HG03103 (cell line): ENCODE results near the gene ALKAL2.

Experiments used
- ATAC-seq: cut with Tn5 transposase; IDR thresholded peaks from one replicate; pipeline ENCODE4 v1.9.1; 2021; ENCODE audit warnings: low read depth; ENCODE audit not compliant: unreplicated experiment

The ALKAL2 gene

DNA sequence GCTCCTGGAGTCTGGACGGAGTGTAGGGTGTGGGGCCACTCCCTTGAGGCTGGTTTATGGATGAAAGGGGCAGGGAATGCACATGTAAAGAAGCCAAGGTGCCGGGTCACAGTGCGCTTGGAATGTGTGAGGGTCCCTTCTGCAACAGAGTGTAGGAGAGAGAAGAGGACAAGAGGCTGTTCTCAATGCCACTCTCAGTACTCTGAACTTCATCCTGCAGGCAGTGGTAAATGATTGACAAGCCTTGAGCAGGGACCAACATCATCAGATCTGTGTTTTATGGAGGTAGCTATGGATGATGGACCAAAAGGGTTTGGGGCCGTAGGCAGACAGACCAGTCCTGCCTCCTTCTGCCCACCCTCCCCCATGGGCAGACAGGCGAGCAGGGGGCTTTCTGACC, 7.2 kb upstream of the ALKAL2 start:
- ATAC-seq, result no peak

DNA sequence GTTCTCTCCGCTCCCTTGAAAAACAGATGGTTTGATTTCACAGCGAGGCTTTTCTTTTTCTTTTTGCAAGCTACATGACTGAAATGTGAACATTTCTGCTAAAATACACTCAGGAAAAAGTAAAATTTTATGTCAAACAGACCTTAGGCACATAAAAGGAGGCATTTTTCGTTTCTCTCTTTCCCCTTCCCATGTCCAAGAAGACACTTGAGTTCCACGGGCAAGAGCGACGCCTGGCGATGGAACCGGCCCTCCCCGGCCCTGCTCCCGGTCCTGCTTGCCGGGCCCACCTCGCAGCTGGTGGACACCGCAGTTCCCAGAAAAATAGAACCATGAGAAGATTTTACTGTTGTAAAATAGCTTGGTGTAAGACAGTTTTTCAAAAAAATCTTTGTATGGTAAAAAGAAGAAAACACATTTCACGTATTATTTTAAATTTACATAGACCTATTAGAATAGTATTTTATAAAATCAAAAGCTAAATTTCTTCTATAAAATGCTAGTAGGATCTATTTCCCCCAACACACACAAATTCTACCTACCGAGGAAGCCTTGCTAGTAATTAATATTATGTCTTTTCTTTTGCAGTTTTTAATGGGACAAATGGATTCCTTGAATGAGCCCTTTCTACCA, 2.3 kb upstream of the ALKAL2 start:
- no peak for ATAC-seq

DNA sequence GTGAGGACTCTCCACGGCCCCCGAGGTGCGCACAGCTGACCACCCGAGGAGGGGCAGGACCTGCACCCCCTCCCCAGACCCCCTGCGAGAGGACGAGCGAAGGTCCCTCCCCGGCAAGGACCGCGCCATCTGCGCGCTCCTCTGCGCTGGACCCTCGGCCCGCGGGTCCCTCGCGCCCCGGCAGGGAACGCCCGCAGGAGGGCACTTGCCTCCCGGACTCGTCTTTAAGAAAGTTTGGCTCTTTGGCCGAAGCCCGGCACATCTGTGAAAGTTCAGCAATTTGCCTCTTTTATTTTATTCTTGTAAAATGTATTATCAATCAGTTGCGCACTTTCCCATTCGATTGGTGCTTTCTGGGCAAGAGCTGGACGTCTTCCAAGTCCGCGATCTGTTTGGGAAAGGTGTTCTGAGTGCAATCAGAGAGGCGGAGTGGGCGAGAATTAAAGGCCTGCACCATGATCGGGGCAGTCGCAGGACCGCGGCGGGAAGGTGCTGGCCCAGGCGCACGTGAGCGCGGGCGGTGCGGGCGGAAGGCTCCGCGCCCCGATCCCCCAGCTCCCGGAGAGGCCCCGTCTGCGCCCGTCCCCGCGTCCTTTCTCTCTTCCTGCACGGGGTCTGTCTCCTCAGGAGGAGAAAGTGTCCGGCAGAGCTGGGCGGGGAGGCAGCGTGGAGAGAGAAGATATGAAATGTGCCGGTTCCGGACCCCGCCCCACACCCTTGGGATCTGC, 1.6 kb upstream of the ALKAL2 start:
- ATAC-seq, result no peak

DNA sequence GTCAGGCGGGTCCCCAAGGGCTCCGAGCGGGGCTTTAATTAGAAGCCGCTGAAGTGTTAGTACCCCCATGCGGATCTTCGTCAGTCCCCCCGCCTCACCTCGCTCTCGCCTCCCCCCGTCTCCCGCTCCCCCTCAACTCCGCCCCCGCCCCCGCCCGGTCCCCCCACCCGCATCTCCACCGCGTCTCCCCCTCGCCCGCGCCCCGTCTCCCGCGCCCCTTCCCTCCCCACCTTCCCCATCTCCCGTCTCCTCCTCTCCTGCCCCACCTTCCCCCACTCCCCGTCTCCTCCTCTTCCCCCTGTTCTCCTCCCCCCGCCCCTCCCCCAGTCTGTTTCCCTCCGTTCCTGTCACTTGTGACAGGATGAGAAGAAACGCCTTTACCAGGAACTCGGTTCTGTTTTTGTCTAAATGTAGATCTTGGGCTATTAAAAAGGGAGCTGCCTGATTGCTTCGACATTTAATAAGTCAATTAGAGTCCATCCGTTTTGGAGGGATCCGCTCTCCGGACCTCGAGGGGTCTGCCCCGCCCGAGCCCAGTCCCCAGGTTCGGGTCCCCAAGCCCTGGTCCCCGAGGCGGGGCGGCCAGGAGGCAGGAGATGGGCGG, 969 bp upstream of the ALKAL2 start:
- no peak for ATAC-seq

DNA sequence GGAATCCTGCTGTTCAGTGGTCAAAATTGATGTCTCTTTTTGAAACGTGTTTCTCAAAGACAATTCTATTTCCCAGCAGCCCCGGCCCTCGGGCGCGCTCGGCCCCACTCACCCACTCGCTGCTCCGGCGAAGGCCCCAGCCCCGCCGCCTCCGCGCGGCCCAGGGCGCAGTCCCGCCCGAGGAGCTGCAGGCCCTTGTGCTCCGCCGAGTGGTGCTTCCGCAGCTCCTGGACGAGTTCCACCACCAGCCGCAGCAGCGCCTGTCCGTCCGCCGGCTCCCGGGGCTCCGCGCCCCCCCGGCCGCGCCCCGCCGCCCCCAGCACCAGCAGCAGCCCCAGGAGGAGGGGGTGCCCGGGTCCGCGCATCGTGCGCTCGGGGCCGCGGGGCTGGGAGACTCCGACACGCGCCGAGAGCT, 413 bp downstream of the ALKAL2 start:
- peak; percentile 44 for ATAC-seq

DNA sequence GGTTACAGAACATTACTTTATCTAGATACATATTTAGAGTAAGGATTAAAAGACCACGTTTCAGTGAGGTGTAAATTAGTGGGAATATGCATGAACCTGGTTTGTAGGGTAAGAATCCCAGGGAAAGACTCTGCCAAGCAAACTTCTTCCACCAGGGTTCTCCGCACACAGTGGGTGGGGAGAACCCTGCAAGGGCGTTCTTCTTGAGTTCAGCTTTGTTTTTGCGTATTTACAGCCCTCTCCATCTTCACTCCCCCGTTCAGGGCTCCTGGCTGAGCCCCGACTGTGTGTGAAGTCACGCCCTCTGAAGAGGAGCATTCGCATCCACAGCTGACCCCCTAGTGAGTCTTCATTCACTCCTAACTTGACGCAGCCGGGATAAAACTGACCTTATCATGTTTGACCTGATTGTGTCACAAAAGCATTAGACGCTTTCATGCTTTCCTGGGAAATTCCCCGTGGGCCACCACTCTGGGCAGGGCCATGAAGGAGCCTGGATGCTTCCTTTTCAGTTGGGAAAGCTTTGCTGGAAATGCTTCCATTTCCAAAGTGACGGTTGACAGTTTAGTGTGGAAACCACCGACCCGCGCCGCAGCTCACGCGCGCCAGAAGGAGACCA, 1.0 kb downstream of the ALKAL2 start:
- ATAC-seq, result no peak

DNA sequence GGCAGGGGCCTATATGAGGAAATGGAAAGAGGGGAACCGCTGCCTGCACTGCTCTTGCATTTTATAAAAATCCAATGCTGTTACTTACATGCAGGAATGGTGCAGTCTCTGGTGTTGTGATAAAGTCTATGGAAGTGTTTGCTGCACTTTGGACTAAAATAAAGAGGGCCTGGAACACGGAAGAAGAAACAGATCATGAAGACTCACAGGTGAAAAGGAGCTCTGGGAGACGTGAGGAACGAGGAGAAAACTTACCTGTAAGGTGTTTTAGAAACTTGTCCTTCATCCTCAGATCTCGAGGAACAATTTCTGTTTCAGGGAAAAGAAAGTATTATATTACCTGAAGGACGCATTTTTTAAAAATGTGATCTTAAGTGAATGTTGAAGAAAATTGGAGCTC, 1.9 kb downstream of the ALKAL2 start:
- no peak for ATAC-seq

DNA sequence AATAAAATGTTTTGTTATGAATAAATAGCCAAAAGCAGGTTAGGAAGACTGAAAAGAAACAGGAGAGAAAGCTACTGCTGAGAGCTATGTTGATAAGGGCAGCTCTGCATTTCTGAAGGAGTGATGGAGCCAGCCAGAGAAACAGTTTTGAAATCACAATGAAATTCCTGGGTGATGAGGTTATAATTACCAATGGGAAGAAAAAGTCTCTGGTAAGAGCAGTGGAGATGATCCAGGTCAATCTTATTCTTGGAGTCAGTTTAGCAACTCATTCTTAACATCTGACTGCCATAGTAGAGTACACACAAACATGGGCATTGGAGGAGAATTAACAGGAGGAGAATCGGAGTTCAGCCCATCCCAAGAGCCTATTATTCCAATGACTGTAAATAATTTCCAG, 2.4 kb downstream of the ALKAL2 start:
- no peak for ATAC-seq

DNA sequence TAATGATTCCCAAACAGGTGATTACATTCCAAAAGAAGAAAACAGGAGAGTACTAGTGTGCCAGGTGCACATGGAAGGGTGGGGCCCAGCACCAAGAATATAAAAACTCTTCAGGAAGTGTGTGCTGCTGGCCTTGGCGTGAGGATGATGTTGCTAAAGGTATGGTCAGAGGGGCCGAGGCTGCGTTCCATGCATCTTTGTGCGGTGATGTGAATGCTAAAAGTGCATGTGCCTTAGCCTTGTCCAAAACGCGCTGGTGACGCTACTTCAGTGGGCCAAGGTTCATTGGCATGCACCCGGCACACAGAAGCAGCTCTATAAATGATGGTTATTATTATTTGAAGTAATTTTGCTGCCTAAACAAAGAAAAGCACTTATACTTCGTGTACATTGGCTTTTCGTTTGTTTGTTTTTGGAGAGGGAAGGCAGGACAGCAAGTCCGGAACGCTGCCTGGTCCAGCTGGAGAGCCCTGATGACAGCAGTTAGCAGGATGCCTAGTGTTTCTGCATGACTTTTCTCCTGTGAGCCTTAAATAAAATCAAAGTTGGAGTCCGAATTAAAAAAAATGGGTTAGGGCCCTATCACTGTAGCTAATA, 2.9 kb downstream of the ALKAL2 start:
- no peak for ATAC-seq

DNA sequence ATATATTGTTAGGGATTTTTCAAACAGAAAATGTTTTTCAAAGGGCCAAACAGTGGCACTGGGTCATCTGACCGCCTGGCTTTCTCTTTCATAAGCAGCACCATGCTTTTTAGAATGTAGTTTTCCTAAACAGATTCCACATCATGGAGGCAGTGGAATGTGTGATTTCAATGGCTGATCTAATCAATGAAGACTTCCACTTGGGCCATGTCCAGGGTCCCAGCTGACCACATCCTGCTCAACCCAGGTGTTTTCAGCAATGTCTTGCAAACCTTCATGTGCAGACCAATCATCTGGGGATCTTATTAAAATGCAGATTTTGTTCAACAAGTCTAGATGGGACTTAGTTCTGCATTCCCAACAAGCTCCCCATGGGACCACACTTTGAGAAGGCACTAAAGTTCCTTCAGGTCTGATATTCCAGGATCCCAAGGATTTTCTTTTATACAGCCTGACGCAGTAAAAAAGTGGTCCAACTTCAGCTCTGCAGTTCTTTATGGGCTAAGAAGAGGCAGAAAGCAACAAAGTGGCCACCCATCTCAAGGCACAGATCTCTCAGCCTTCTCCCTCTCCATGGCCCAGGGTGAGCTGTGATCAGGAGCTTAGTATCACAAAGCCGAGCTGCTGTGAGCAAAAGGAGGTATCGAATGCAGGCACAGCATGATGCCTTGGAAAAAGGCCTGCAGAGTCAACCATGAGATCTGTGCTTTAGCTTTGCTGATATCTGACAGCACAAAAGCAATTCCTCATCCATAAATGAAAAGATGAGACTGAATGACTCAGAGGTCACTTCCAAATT, 3.7 kb downstream of the ALKAL2 start:
- ATAC-seq, result no peak

DNA sequence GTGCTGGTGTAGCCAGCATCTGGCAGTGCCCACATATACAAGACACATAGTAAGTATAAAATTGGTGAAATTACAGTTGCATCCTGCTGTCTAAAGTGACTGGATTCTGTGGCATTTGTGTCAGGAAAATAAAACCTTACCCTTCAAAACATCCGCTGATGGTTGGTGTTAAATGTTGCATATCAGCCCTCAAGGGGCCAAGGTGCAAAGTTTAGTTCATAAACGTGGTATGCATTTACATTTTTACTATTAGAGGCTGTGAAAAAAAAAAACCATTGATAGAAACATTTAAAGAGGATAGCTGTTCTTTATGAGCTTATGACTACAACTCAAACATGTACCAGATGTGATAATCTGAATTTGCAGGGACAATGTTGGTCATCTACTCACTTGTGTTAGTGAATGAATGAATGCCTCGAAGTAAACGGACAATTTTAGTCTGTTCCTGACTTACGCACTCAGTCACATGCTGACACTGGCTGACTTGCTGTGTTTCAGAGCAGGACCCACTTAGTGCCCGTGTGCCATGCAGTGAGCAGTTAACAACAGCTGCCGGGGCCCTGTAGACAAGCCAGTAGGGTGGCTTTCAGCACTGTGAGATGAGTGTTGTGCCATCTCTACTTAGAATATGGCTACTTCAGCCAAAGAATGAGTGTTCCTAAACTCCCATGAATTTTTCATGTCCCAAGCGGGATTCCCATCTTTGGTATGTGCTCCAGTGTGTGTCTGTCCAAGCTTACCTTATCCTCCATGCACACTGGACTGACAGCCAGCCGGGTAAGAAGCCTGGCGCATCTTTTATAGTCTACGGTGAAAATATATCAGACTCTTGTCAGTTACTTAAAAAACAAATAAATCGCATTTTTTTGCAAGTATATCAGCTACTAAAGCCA, 5.3 kb downstream of the ALKAL2 start:
- no peak for ATAC-seq

DNA sequence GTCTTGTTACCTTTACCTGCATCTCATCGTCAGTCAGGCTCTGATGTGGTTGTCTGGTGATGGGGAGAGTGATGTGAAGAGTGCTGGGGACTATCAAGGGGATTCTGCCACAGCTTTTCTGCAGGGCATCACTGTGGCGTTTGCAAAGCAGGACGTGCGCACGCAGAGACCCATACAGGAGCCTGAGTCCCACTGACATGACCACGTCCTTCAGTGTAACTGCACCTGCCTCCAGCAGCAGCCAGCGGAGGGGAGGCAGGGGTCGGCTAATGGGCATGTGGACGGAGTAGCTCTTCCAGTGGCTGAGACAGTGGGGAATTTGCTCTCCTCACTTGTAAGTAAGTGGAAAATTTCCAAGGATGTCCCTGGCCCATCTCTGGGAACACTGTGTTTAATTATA, 6.5 kb downstream of the ALKAL2 start:
- ATAC-seq, result no peak

DNA sequence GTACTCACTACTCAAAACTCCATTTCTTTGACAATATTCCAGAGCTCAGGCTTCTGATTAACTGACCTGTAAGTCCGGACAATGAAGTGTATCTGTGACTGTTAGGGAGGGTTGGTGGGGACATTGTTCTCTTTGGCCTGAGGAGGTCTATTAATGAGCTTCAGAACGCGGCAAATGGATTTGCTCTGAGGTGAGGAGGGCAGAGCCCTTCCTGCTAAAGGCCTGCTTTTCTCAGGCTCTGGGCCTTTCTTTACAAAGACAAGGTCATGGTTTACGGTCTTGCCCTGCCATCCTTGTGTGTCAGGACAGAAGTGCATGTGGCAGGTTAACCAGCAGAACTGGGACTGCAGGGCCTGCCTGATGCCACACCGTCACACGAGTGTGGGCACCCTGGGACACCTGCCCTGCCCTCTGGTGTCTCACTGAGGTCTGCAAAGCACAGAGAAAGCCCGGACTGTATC, 7.2 kb downstream of the ALKAL2 start:
- no peak for ATAC-seq

DNA sequence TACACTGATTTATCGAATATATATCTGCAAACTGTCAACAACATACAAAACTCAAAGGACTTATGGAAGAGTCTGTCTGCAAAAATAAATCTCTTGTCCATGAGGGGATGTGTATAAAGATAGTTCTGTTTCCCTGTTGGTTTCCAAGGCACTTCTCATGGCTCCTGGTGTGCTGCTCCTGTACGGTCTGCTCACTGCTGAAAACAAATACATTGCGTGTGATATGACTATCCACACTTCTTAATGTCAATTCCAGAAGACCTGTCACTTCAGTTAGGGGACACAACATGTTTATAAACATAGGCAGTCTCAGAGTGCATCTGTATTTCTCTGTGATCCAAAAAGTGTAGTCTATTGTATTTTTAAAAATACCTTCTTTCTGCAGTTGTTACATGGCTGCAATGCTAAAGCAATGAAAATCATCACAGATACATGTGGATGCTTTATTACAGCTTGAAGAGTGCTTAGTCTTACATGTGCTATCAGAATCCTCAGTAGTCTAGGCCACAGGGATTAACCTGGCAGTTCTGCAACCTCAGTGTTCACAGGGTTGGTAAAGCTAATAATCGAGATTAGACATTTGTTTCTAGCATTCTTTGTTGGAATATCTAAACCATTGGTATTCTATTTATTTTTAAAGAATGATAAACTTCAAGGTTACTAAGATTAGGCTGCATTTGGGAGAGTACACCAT, 7.8 kb downstream of the ALKAL2 start:
- ATAC-seq, result no peak

DNA sequence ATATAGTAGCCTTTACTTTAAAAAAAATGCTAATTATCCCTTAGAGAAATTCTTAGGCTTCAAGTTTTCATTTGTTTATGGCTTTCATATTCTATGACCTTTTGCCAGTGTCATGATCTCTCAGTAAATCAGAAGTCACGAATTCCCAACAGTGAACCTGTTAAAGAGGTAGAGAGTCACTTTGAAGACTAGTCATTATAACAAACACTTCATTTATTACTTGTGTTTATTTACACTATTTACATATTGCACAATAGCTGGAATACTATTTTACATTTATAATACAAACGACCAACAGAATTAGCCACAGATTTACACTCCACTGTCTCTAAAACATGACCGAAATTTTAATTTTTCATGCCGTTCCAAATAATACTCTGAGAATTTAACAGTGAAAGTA, 8.5 kb downstream of the ALKAL2 start:
- ATAC-seq, result no peak

DNA sequence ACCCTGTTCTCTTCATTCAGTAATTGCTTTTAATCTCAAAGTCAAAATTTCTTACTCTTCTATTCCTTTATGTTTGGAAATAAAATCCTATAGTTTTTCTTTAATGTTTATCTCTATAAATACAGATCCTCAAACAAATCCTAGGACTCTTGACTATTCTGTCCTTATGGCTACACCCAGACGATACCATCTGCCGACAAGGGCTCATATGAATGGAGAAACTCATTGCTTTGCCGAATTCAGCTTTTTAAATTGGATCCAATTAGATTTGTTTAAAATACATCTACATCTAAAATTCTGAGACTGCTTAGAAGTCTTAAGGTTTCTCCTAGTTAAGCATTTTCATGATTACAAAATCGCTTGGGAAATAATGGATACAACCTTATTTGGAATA, 9.0 kb downstream of the ALKAL2 start:
- no peak for ATAC-seq

DNA sequence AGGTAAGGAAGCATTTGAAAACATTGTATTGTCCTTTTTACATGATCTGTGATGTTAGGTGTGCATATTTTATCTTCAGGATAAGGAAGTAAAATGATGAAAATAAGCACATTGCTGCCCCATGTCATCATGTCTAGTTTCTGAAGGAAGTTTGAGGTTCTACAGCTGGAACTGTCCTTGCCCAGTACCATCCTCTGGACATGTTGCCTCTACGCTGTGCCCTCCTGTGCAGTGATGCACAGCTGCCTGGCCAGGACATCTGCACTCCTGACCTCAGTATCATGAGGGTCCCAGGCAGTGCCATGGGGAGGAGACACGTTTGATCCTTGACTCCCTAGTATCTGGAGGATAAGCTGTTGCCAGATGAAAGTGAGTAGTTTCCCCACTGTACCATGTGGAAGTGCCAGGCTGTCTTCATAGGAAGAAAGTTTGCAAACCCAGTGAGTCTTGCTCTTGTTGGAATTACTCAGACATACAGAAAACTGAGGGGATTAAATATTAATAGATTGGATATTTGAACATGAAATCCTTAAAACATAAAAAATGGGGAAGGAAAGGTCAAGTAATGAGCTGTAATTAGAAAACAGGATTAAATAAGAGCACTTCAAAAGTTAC, 9.5 kb downstream of the ALKAL2 start:
- ATAC-seq, result no peak

DNA sequence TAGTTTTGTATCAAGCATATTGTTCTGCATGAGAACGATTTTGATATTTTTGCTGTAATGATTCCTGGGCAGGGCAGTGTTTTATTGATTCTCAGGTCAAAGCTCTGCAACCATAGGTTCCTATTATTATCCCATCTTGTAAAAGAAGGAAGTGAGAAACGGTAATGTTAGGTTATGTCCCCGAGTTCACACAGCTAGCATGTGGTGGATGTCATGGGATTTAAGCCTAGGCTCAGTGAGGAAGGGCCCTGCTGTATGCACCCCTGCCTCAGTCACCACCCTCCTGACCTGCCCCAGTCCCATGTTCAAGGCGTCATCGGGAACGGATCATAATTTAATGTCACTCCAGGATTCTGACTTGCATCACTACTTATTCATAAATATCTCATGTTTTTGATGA, 12.4 kb downstream of the ALKAL2 start:
- ATAC-seq, result peak; percentile 95
